ENCODE measurements around the gene FOXF2.

The FOXF2 gene

DNA sequence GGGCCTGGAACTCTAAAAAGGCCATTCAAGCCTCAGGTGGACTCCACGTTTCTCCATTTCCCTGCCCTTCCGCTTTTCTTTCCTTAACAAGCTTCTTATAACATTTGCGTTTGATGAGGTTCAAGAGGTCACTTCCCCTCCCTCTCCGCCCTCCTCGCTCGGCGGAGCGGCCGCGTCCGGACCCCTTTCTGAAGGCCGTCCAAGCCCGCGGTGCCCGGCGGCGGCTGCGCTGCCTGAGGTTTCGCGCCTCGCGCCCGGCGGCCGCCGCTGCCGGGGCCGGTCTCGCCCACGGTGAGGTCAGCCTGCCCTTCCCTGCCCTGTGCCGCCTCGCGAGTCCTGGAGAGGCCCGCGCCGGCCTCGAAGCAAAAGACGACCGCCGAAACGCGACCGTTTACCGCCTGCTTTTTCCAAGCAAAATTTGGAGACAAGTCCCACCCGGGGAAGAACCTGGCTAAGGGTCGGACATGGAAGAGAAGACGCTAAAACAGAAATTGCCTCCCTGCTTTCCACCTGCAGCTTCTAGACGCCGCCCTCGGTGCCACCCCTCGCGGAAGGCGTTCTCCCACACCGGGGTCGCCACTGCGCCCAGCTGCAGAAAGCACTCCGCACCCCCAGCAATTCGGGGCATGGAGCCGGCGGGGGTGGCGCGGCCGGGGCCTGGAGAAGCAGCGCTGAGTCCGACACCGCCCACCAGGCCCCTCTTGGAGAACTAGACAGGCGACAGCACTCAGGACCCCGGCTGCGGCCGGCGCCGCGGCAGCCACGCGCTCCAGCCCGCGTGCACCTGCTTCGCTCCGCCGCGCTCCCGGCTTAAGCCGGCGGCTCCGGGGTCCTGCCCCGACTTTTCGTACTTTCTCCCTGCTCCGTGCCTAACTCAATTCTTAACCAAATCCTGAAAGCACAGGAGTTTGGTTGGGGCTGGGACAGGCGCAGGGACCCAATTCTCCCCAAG is 11.0 kb upstream of the FOXF2 start:
- DNase-seq (ENCODE audit: low read depth), result no peak

DNA sequence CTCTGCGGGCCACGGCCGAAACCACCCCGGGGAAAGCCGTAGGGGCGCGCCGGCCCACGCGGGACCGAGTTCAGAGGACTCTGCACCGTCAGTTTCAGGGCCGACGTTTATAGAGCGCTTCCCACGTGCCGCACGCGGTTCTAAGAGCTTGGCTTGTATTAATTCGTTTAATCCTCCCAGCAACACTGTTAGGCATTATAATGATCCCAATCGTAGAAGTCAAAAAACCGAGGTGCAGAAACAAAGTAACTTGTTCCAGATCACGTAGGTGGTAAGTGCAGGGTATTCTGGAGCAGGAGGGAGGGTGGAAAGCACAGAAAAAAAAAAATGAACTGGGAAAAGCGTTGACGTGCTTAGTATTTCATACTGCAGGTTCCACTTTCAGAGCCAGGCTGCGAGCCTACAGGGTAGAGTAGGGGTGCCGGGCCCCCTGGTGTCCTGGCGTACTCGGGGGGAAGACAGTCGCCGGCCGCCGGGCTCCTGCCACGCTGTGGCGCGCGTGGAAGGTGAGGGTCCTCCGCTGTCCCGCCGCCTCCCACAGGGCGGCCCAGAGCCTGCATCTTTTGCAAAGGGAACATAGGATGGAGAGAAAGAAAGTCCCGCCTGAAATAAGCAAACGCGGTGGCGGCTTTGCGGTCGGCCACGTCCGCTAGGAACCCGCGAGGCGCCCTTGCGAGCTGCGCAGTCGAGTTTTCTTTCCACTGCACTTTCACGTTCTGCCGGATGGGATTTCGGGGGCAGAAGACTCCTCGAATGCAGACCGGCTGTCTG is 10.2 kb upstream of the FOXF2 start:
- DNase-seq (ENCODE audit: low read depth), result no peak

DNA sequence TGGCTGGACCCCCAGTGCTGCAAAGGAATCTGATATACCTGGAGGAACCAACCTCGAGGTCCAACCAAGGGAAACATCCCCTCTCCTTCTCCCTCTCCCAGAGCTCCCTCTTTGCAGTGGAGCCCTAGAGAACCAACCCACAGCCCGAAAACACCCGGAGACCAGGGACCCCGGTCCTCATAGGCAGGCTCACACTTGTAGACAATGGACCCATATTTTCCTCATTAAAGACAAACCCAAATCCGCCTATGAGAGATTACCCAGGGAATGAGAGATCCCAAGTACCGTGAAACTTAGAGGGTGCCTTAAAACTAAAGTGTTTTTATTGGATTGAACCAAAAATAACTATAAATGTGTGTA is 9.6 kb upstream of the FOXF2 start:
- DNase-seq (ENCODE audit: low read depth), result no peak

DNA sequence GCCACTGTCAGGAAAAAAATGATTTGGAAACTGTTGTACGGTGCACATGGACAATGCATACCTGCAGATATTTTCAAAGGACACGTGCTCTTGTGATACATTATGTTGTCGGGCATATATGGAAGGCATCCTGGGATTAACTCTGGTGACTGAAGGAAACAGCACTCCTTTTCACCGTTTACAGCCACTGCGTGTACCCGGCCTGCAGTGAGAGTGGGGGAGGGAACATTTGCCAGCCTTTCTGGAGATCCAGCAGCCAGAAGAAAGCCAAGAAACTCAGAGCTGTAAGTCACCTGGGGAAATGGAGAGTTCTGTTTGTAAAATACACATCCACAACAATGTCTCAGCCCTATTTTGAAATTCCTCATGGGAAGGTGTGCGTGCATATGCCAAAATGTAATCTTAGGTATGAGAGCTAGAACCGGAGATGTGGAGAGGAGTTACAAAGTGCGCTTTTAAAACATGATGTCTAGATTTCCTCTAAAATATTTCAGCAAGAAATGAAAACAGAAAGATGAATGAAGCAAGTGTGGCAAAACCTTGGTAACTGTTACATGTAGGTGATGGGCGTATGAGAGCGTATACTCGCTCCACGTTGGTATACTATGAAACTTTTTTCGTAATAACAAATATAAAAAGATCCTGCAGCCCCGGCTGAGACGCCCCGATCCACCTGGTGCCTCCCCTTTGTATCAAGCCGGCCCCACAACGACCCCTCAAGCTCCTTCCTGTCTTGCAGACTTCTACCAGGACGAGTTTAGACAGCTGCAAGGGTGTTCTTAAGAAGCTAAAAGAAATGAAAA is 8.6 kb upstream of the FOXF2 start:
- DNase-seq (ENCODE audit: low read depth), result no peak

DNA sequence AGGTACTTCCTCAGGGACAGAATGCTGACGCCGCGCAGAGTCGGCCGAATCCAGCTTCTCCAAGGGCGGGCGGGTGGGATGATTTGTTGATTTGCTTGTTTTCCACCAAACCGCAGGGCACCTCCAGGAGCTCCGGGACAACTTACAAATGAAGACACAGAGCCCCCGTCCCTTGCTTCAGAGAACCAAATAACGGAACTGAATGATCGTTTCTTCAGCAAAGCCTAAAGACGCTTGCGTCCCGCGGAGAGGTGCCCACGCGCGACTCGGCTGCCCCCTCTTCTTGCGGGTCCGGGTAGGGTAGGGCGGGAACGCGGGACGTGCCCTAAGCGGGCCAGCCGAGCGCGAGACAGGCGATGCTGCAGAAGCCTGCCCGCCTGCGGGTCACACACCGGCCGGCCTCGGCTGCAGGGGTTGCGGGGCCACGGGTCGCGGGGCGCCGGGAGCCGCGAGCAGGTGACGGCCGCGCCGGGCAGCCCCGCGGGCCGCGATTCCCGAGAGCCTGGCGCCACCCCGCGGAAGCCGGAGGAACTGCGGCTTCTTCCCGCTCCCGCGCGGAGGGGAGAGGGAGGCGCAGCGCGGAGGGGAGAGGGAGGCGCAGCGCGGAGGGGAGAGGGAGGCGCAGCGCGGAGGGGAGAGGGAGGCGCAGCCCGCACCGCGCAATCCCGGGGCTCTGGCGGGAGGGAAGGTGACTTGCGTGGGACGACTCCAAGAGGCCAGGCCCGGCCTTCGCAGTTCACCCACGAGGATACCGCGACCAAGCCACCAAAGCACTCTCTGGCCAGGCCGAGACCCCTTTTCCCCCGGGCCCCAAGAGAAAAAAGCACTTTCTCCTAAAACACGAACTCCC is 7.7 kb upstream of the FOXF2 start:
- peak; percentile 55 for DNase-seq (ENCODE audit: low read depth)

DNA sequence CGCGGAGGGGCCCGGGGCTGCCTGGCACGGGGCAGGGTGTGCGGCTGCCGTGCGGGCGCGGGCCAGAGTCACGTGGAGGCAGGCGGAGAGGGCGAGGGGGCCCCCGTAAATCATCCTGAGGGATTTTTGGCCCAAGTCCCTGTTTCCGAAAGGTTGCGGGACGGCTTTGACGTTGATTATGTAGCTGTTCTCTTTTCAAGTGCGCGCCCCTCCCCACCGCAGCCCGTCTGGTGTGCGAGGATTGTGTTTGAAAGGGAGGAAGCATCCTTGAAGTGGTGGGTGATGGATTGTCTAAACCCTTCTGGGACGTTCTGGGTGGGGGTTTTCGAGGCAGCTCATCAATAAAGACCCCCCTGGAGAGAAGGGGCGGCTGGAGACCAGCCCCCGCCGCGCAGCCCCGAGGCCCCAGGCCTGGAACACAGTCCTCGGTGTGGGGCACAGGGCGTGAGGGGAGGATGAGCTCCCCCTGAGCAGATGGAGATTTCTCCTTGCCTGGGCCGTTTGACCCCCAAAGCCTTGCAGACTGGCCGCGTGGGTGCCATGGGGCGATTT is 7.0 kb upstream of the FOXF2 start:
- no peak for DNase-seq (ENCODE audit: low read depth)

DNA sequence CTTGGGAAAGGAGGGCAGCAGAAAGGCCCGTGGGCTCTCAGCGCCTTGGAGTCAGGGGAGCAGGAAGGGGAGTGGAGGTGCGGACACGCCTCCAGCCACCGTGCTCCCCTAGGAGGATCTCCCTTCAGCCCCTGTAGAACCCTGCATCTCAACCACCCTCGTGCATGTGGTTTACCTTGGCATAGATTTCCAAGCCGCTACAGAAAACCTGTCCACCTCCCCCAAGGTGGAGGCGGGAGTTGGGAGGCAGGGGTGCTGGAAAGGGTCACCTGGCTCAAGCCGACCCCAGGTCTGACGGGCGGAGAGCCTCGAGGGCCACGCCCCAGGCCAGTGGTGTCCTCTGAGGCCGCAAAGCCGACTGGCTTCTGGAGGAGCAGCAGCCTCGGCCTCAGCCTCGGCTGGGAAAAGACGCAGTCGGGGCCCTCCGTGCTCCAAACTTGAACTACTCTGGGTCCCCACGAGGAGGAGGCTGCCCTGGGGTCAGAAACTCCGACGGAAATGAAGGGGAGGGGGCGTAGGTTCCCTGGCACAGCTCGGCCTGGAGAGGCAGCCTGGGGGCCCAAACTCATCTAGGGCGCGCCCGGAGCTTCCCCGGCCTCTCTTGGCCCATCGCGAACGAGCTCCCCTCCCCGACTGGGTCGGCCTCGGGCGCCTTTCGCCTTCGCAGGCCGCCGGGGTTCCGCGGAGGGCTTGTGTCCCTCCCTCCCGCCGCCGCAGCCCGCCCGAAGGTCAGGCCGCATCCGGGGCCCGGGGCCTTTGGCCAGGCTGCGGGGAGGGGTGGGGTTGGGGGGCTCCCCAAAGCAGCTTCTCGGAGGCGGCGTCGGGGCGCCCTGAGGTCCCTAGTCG is 6.3 kb upstream of the FOXF2 start:
- no peak for DNase-seq (ENCODE audit: low read depth)

DNA sequence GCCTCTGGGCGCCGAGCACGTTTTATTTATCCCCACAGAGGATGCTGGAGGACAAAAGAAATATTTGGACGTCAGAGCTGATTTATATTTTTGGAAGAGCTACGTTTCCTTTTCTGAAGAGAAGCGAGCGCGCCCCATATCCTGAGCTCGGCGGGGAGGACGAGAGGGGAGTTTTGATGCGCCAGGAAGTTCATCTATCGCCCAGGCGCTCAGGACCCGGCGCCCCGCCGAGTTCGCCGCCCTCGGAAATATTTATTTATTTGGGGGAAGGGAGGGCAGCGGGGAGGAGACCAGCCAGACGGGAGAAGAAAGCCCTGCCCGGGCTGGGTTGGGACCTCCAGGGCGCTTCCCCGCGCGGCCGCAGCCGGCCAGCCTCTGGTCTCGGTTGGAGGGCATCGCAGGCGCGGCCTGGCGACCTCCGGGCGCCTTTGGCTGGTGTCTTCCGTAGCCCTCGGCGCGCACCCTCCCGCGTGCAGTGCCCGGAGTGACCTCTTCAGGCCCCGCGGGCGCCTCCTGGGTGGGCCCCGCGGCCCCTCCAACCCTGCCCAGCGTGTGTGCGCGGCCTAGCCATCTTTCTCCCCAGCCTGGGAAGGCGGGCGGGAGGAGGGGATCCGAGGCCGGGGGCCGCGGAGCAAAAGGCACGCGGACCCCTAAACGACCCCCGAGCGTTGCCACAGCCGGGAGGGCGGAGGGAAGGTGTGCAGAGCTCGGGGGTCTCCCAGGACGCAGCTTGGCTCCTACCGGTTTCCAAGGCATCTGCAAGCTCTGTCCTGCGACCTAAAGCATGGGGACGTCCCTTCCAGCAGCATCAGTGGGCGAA is 5.4 kb upstream of the FOXF2 start:
- no peak for DNase-seq (ENCODE audit: low read depth)

DNA sequence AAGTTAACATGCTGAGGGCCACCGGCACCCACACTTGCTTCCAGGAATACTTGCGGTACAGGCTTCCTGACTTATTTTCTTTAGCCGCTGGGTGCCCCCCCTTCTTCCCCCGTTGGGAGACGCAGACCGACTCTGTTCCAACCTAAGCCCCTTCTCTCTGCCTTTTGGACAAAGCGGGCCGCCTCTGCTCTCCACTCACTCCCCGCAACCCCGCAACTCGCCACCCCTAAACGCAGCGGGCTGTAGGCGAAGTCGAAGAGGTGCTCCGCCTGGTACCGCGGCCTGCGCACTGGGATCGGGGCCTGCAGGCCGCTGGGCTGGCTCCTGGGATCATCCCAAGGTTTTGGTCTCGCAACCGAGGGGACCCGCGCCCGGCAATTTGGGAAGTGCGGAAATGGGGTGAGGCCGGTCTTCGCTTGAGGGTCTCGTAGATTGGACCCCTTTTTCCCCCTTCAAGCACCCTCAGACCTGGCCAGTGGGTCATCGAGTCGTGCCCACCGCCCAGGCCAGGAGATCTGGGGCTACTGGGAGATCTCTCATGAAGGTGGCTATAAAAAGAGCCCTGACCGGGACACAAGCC is 4.7 kb upstream of the FOXF2 start:
- no peak for DNase-seq (ENCODE audit: low read depth)

DNA sequence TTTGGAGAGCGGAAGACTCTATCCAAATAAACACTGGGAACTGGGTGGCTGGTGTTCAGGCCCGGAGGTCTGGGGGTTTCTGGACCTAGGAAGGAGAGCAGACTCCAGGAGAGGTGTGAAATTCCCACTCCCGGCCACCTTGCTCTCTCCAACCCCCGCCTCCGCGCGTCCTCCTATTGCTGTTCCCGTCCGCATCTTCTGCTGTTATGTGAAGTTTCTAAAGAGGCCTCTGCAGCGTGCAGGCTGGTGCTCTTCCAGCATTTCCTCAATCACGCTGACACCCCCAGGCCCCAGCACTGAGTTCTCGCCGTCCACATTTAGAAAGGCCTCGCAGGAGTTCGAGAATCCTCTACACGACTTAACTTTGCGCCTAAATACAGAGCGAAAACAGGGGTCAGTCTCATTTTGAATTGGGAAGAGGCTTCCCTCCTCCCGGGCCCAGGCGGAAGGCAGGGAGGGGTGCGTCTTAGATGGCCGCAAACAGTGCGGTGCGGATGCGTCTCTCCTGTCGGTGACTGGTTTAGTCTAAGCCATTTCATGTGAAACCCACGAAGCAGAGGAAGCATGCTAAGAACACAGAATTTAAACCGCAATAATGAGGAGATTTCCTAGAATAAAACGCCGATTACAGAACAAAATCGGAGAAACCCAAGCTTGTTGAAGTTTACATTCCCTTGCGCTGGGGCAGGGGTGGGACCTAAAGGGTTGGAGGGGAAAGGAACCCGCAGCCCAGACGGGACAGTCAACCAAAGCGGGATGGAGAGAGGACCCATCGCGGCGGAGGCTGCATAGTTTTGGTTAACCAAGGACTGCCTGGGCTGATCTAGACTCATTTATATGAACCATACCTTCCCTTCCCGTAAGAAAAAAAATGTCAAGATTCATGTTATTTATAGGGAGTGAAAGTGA is 4.0 kb upstream of the FOXF2 start:
- no peak for DNase-seq (ENCODE audit: low read depth)

DNA sequence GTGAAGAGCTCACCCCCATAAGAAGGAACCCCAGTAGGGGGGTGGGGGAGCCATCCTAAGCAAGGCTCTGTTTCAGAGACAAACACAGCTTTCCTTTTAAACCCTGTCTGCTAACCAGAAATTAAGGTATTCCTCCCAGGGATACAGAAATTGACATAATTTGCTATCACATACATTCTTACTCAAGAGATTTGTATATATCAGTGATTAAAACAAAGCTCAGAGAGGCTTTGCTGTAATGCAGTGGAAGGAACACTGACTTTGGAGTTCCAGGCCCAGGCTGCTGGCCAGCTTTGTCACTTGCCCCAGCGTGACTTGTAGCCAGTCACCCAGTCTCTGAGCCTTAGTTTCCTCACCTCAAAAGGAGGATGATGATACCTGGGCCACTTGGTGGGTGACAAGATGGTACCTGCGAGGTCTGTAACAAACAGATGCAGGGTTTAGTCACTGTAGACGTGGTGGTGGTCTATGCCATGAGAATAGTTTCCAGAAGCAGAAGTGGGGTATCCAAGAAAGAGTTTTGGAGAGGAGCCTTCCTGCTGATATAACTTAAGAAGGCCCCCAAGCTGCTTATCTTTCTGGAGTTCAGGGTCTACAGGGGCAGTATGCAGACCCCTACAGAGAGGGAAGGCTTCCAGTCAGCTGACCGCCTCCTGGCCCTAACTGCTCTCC is 3.2 kb upstream of the FOXF2 start:
- no peak for DNase-seq (ENCODE audit: low read depth)

DNA sequence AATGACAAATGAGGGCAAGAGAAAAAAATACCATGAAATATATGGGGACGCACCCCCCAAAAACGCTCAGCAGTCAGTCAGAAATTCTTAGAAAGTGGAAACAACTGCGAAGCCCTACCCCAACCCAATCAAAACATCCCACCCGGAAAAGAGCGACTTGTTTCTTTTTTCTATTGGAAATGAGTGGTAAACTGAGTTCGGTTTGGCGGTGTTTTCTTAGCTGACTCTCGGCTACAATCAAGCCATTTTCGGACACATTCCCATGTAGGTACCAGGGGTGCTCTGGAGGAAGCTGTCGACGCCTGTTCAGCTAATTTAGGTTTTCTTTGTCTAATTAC is 1.9 kb upstream of the FOXF2 start:
- DNase-seq (ENCODE audit: low read depth), result no peak

DNA sequence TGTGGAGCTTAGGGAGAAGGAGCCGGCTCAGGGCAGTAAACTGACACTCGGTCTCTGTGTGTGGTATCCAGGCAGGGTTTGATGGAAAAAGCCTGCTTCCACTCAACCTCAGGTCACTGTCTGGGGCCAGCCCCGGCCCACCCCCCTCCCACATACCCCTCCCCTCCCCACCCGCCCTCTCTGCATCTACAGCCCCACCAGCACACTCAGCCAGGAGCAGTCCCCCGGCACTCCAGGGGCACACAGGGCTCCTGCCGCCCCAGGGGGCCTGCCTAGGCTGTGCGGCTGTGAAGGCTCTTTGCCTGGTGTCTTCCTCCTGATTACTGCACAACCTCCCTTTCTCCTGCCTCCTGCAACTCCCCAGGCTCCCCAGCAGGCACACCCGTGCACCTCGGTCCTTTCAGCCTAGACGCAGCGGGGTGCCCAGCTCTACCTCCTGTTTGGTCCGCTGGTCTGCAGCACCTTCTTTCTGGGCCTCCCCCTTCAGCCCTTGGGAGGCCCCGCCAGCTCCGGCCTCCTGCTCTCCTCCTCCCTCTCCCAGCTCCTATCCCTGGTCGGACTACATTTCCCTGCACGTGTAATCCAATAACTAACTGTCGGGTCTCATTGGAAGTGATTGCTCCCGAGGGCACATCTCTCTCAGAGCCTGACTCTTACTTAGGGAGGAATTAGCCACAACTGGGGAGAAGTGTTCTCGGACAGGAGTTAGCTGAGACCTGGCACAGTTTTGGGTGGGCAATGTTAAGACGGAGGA is 1.3 kb upstream of the FOXF2 start:
- no peak for DNase-seq (ENCODE audit: low read depth)

DNA sequence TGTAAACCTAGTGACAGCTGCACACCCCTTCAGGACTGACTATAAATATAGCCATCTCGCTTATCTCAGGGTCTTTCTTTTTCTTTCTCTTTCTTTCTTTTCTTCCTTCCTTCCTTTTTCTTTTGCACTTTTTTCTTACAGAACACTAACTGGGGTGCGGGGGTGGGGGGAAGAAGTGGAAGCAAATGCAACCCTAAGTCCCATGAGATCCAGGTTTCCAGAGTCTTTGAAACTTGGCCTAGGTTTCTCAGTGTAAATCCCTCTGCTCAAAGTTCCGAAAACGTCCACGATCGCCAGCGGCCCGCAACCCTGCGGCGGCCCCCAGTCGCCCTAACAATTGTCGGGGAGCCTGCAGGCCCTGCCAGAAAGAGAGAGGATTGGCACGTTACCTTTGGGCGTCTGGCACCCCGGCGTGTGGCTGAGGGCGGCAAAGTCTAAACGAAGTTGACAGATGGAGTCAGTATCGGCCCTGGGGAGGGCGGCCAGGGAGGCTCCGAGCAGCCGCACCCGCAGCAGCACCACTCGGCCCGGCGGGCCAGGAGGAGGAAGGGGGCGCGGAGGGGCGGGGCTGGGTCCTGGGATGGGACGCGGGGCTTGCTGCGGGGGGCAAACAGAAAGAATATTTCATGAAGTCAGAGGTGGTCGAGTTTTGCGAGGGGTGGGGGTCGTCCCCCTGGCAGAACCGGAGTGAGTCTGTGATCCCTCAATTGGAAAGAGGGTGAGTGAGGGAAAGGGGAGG is 577 bp upstream of the FOXF2 start:
- no peak for DNase-seq (ENCODE audit: low read depth)

DNA sequence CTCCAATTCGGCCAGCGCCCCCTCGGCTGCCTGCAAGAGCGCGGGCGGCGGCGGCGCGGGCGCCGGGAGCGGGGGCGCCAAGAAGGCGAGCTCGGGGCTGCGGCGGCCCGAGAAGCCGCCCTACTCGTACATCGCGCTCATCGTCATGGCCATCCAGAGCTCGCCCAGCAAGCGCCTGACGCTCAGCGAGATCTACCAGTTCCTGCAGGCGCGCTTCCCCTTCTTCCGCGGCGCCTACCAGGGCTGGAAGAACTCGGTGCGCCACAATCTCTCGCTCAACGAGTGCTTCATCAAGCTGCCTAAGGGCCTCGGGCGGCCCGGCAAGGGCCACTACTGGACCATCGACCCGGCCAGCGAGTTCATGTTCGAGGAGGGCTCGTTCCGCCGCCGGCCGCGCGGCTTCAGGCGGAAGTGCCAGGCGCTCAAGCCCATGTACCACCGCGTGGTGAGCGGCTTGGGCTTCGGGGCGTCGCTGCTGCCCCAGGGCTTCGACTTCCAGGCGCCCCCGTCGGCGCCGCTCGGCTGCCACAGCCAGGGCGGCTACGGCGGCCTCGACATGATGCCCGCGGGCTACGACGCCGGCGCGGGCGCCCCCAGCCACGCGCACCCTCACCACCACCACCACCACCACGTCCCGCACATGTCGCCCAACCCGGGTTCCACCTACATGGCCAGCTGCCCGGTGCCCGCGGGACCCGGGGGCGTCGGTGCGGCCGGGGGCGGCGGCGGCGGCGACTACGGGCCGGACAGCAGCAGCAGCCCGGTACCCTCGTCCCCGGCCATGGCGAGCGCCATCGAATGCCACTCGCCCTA is 963 bp downstream of the FOXF2 start:
- no peak for DNase-seq (ENCODE audit: low read depth)
